ENCODE results near the gene AJM1.
"Not testable (repeated sequence)": the region's sequence is repeated elsewhere in the genome, so short reads cannot be mapped to it uniquely, and the experiment has no call there.

The AJM1 gene

GRCh38 chr9:136842380-136842948 is at the start of gene AJM1:
AJM1 (plus strand) TSS chr9:136842478; CDS start chr9:136844415, 1,937 bp downstream.
- peak; percentile 84 for DNase-seq (ENCODE audit: low spot score)

- no peak for DNase-seq (ENCODE audit: low spot score)
These were observed 49.0 kb upstream of the AJM1 start for GRCh38 chr9:136793086-136793946.

GRCh38 chr9:136794281-136794999 is 47.8 kb upstream of the AJM1 start:
- DNase-seq (ENCODE audit: low spot score), result no peak

GRCh38 chr9:136795000-136795348 is 47.3 kb upstream of the AJM1 start:
- no peak for DNase-seq (ENCODE audit: low spot score)

- no peak for DNase-seq (ENCODE audit: low spot score)
These were observed 46.0 kb upstream of the AJM1 start, which contains the start of gene CCDC183 for GRCh38 chr9:136796238-136796774. CCDC183 (plus strand) TSS chr9:136796338; CDS start chr9:136796398, 60 bp downstream.

- not testable (repeated sequence) for DNase-seq (ENCODE audit: low spot score)
These were observed 45.4 kb upstream of the AJM1 start for GRCh38 chr9:136796775-136797347.

- DNase-seq (ENCODE audit: low spot score), result no peak
These were observed 43.6 kb upstream of the AJM1 start for GRCh38 chr9:136798708-136799078.

GRCh38 chr9:136799079-136799853 is 43.0 kb upstream of the AJM1 start:
- DNase-seq (ENCODE audit: low spot score), result no peak

GRCh38 chr9:136799854-136800657 is 42.2 kb upstream of the AJM1 start:
- DNase-seq (ENCODE audit: low spot score), result peak; percentile 77

GRCh38 chr9:136802321-136802720 is 40.0 kb upstream of the AJM1 start:
- no peak for DNase-seq (ENCODE audit: low spot score)

GRCh38 chr9:136803009-136803550 is 39.2 kb upstream of the AJM1 start:
- not testable (repeated sequence) for DNase-seq (ENCODE audit: low spot score)

GRCh38 chr9:136803551-136804508 is 38.4 kb upstream of the AJM1 start:
- DNase-seq (ENCODE audit: low spot score), result no peak

GRCh38 chr9:136804509-136805206 is 37.6 kb upstream of the AJM1 start:
- DNase-seq (ENCODE audit: low spot score), result no peak

GRCh38 chr9:136805207-136805740 is 37.0 kb upstream of the AJM1 start:
- DNase-seq (ENCODE audit: low spot score), result no peak

GRCh38 chr9:136806067-136806466 is 36.2 kb upstream of the AJM1 start:
- no peak for DNase-seq (ENCODE audit: low spot score)

- no peak for DNase-seq (ENCODE audit: low spot score)
These were observed 35.6 kb upstream of the AJM1 start for GRCh38 chr9:136806631-136807201.

- DNase-seq (ENCODE audit: low spot score), result peak; percentile 71
These were observed 34.8 kb upstream of the AJM1 start, which contains the start of gene RABL6 for GRCh38 chr9:136807281-136808074. RABL6 (plus strand) TSS chr9:136807948; CDS start chr9:136808197, 249 bp downstream.
